ENCODE data around the gene HPSE2.

The HPSE2 gene

GRCh38 chr10:98419469-98420261 is 816.0 kb downstream of the HPSE2 start:
- no peak for DNase-seq (ENCODE audit: extremely low read depth in 1 of 2, low read depth in 1 of 2)

GRCh38 chr10:98418665-98419468 is 816.8 kb downstream of the HPSE2 start:
- no peak for DNase-seq (ENCODE audit: extremely low read depth in 1 of 2, low read depth in 1 of 2)

GRCh38 chr10:98417973-98418664 is 817.5 kb downstream of the HPSE2 start:
- DNase-seq (ENCODE audit: extremely low read depth in 1 of 2, low read depth in 1 of 2) = no peak

- DNase-seq (ENCODE audit: extremely low read depth in 1 of 2, low read depth in 1 of 2) = no peak
These were observed 818.1 kb downstream of the HPSE2 start for GRCh38 chr10:98417481-98417959.

- no peak for DNase-seq (ENCODE audit: extremely low read depth in 1 of 2, low read depth in 1 of 2)
These were observed 818.9 kb downstream of the HPSE2 start for GRCh38 chr10:98416606-98417388.

GRCh38 chr10:98415731-98416119 is 819.9 kb downstream of the HPSE2 start:
- no peak for DNase-seq (ENCODE audit: extremely low read depth in 1 of 2, low read depth in 1 of 2)

- DNase-seq (ENCODE audit: extremely low read depth in 1 of 2, low read depth in 1 of 2) = peak in 1 of 2 donors; percentile 25
These were observed 820.5 kb downstream of the HPSE2 start, which contains the start of gene PYROXD2 for GRCh38 chr10:98414932-98415730. Gene PYROXD2, minus strand, starts transcription at chr10:98415182. Its CDS starts 47 bp downstream, at chr10:98415135.

GRCh38 chr10:98414578-98414931 is 821.1 kb downstream of the HPSE2 start:
- DNase-seq (ENCODE audit: extremely low read depth in 1 of 2, low read depth in 1 of 2) = no peak

GRCh38 chr10:98411768-98412167 is 823.9 kb downstream of the HPSE2 start:
- no peak for DNase-seq (ENCODE audit: extremely low read depth in 1 of 2, low read depth in 1 of 2)

- no peak for DNase-seq (ENCODE audit: extremely low read depth in 1 of 2, low read depth in 1 of 2)
These were observed 824.5 kb downstream of the HPSE2 start for GRCh38 chr10:98411166-98411565.

GRCh38 chr10:98410759-98411158 is 824.9 kb downstream of the HPSE2 start:
- no peak for DNase-seq (ENCODE audit: extremely low read depth in 1 of 2, low read depth in 1 of 2)

GRCh38 chr10:98410135-98410743 is 825.4 kb downstream of the HPSE2 start:
- DNase-seq (ENCODE audit: extremely low read depth in 1 of 2, low read depth in 1 of 2) = no peak

GRCh38 chr10:98408799-98409198 is 826.9 kb downstream of the HPSE2 start:
- no peak for DNase-seq (ENCODE audit: extremely low read depth in 1 of 2, low read depth in 1 of 2)

- no peak for DNase-seq (ENCODE audit: extremely low read depth in 1 of 2, low read depth in 1 of 2)
These were observed 827.9 kb downstream of the HPSE2 start for GRCh38 chr10:98407744-98408241.
